Mesendoderm (in vitro differentiated cells): ENCODE results near the gene ARHGAP10.

Source experiments
- DNase-seq: peaks from one replicate; pipeline ENCODE4 v3.0.0; 2013
- H2AK5ac ChIP-seq: 2 replicates; pipeline ENCODE4 v1.6.1; 2013; ENCODE audit warnings: low read length, inconsistent platforms
- H2BK120ac ChIP-seq: 2 replicates; pipeline ENCODE4 v1.6.1; 2013; ENCODE audit warnings: low read depth, mild to moderate bottlenecking, low read length, moderate library complexity, mixed read lengths
- H2BK15ac ChIP-seq: replicated peaks from 2 replicates; pipeline ENCODE4 v1.6.1; 2013; ENCODE audit warnings: low read depth, mild to moderate bottlenecking, moderate library complexity
- H2BK5ac ChIP-seq: 2 replicates; pipeline ENCODE4 v1.6.1; 2013; ENCODE audit warnings: low read length, inconsistent platforms
- H3K18ac ChIP-seq: 2 replicates; pipeline ENCODE4 v1.6.1; 2013; ENCODE audit warnings: mild to moderate bottlenecking, low read length, mixed read lengths
- H3K23ac ChIP-seq: one replicate; pipeline ENCODE4 v1.6.1; 2013; ENCODE audit warnings: low read length
- H3K27ac ChIP-seq: 2 replicates; pipeline ENCODE4 v1.5.1; 2013; ENCODE audit warnings: low read depth, mild to moderate bottlenecking, inconsistent platforms, low read length, moderate library complexity
- H3K27me3 ChIP-seq: 2 replicates; pipeline ENCODE4 v1.6.1; 2013; ENCODE audit warnings: low read length, control low read depth, mild to moderate bottlenecking, inconsistent platforms; ENCODE audit not compliant: insufficient read depth, poor library complexity
- H3K36me3 ChIP-seq: 2 replicates; pipeline ENCODE4 v1.6.1; 2013; ENCODE audit warnings: low read length, inconsistent platforms; ENCODE audit not compliant: control insufficient read depth, insufficient read depth
- H3K4ac ChIP-seq: one replicate; pipeline ENCODE4 v1.6.1; 2013; ENCODE audit warnings: low read depth, mild to moderate bottlenecking, low read length, moderate library complexity
- H3K4me1 ChIP-seq: 2 replicates; pipeline ENCODE4 v1.6.1; 2013; ENCODE audit warnings: low read depth, low read length, inconsistent platforms; ENCODE audit not compliant: control insufficient read depth
- H3K4me2 ChIP-seq: 2 replicates; pipeline ENCODE4 v1.6.1; 2013; ENCODE audit warnings: low read length
- H3K4me3 ChIP-seq: 2 replicates; pipeline ENCODE4 v1.5.1; 2013; ENCODE audit warnings: mild to moderate bottlenecking, low read length
- H3K56ac ChIP-seq: one replicate; pipeline ENCODE4 v1.6.1; 2013; ENCODE audit warnings: low read length
- H3K79me1 ChIP-seq: 2 replicates; pipeline ENCODE4 v1.6.1; 2013; ENCODE audit warnings: low read length, inconsistent platforms
- H3K79me2 ChIP-seq: 2 replicates; pipeline ENCODE4 v1.6.1; 2013; ENCODE audit warnings: mild to moderate bottlenecking, low read length; ENCODE audit not compliant: control insufficient read depth, insufficient read depth
- H3K9ac ChIP-seq: 2 replicates; pipeline ENCODE4 v1.6.1; 2013; ENCODE audit warnings: low read length, inconsistent platforms
- H4K5ac ChIP-seq: one replicate; pipeline ENCODE4 v1.6.1; 2013; ENCODE audit warnings: low read length
- H4K8ac ChIP-seq: one replicate; pipeline ENCODE4 v1.6.1; 2013; ENCODE audit warnings: low read depth, mild to moderate bottlenecking, control low read depth, low read length, moderate library complexity
- WGBS: extraction: QIAGEN DNeasy Blood & Tissue Kit; methylation state at CpG from one replicate; pipeline ENCODE4 v1.1.7; 2013; ENCODE audit warnings: low lambda C conversion rate, missing lambda C conversion rate; ENCODE audit not compliant: insufficient coverage; ENCODE audit errors: extremely low coverage; 5-methylcytosine and 5-hydroxymethylcytosine counted together

The ARHGAP10 gene

DNA sequence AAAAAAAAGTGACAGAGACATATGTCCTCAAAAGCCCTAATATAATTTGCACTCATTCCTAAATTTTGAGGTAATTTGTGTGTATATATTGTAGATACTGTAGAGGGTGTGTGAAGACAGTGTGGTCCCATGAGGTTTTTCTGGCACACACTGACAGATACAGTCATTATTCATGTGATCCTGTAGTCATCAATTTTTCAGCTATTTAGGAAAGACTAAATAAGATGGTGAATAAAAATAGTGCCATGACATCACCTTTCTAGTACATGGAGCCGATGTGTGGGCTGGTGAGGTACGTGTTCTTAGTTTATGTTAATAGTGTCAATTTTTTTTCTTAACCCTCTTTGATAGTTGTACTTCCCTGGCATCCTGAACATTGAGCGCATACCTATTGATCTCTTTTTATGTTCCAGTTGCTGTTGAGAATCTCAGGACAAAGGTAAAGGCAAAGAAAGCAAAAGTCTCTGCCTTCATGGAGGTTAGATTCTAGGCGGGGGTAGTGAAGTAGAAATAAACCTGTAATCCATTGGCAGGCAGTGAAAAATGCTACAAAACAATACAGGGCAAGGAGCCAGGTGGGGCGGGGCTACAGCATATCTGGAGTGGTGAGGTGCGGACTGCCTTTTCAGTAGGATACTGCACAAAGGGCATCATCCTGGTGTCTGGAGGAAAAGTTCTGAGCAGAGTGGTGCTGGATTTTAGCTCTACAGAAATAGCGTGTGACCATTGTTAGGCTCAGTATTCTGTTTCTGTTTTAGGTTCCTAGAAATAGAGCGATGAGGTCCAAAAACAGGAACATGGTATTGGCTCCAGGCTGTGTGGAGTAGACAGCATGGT is 93.8 kb downstream of the ARHGAP10 start:
- Histone ChIP-seq H3K56ac (no peak overlapping the region), H3K4ac (no peak overlapping the region), H3K36me3 (no peaks in the 10 kb centered on the region), H3K4me2 (no peak overlapping the region), H2BK5ac (no peak overlapping the region), H3K4me3 (no peak overlapping the region), H3K4me1 (no peaks in the 10 kb centered on the region), H3K18ac (no peak overlapping the region), H4K5ac (no peak overlapping the region), H3K27me3 (no peaks in the 10 kb centered on the region), H3K9ac (no peak overlapping the region), H3K23ac (no peak overlapping the region), H4K8ac (no peak overlapping the region), H2BK120ac (no peak overlapping the region), H3K79me1 (no peaks in the 10 kb centered on the region), H2BK15ac (no peak overlapping the region), H3K79me2 (no peaks in the 10 kb centered on the region), H2AK5ac (no peak overlapping the region), H3K27ac (no peak overlapping the region)
- no peak for DNase-seq
- WGBS, result no CpG with 5 or more reads among the region's 8 CpGs

DNA sequence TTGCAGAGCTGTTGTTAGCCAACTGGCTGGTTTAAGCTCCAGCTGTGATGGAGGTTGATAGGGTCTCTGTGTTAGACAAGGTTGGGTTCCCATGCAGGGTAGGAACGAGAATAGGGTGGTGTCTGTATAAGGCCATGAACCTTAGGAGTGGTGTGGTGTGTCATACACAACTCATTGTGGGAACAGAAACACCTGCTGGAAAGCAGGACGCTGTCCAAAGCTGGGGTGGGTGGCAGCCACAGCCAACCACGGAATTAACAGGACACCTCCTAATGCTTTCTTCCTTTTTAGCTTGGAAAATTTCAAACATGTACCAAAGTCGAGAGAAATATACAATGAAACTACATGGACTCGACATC is 94.4 kb downstream of the ARHGAP10 start:
- no peak overlapping the region for H2BK5ac ChIP-seq
- no peak overlapping the region for H3K18ac ChIP-seq
- H3K23ac ChIP-seq, result no peak overlapping the region
- no peak overlapping the region for H3K9ac ChIP-seq
- H3K36me3 ChIP-seq, result no peaks in the 10 kb centered on the region
- no peak overlapping the region for H4K5ac ChIP-seq
- no peak overlapping the region for H3K27ac ChIP-seq
- H4K8ac ChIP-seq, result no peak overlapping the region
- DNase-seq, result no peak
- no peak overlapping the region for H3K4me2 ChIP-seq
- WGBS, result no CpG with 5 or more reads among the region's 5 CpGs
- no peak overlapping the region for H3K56ac ChIP-seq
- H3K4ac ChIP-seq, result no peak overlapping the region
- H3K4me1 ChIP-seq, result no peaks in the 10 kb centered on the region
- no peaks in the 10 kb centered on the region for H3K79me2 ChIP-seq
- H2AK5ac ChIP-seq, result no peak overlapping the region
- H2BK15ac ChIP-seq, result no peak overlapping the region
- no peaks in the 10 kb centered on the region for H3K79me1 ChIP-seq
- H3K27me3 ChIP-seq, result no peaks in the 10 kb centered on the region
- no peak overlapping the region for H3K4me3 ChIP-seq
- H2BK120ac ChIP-seq, result no peak overlapping the region

DNA sequence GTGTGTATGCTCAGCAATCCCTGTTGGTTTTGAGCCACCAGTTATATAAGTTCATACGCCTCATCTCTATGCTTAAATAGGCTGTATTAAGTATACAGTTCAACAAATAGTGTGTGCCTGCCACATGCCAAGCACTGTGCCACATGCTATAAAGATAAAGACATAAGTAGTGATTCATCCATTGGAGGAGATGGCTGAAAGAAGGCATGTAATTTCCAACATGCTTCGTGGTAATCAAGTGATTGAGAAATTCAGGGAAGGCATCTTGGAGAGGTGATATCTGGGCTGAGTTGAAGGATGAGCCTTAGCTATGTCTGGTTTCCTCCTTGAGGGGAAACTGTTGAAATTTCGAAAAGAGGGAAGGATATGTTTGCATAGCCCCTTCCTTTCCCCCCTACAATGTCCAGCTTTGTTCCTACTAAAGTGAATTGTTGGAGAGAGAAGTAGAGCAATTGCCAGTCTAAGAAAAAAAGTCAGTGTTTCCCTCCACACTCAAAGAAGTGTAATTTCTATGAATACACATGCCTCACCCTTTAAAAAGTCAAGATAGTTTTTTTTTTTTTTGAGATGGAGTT is 96.5 kb downstream of the ARHGAP10 start:
- Histone ChIP-seq H3K4me3 (no peak overlapping the region), H3K23ac (no peak overlapping the region), H4K8ac (no peak overlapping the region), H3K79me2 (no peaks in the 10 kb centered on the region), H3K9ac (no peak overlapping the region), H2BK120ac (no peak overlapping the region), H3K4ac (no peak overlapping the region), H3K27me3 (no peaks in the 10 kb centered on the region), H3K79me1 (no peaks in the 10 kb centered on the region), H3K18ac (no peak overlapping the region), H3K4me1 (no peaks in the 10 kb centered on the region), H3K56ac (no peak overlapping the region), H3K4me2 (no peak overlapping the region), H2BK15ac (no peak overlapping the region), H3K36me3 (no peaks in the 10 kb centered on the region), H3K27ac (no peak overlapping the region), H2BK5ac (no peak overlapping the region), H4K5ac (no peak overlapping the region), H2AK5ac (no peak overlapping the region)
- no CpG with 5 or more reads among the region's 3 CpGs for WGBS
- DNase-seq, result no peak

GRCh38 chr4:147829401-147830101 is 97.7 kb downstream of the ARHGAP10 start:
- no peak overlapping the region for H4K8ac ChIP-seq
- no peak overlapping the region for H3K18ac ChIP-seq
- no peak overlapping the region for H3K4ac ChIP-seq
- H2BK5ac ChIP-seq, result no peak overlapping the region
- no peaks in the 10 kb centered on the region for H3K79me2 ChIP-seq
- no peak for DNase-seq
- no peak overlapping the region for H3K23ac ChIP-seq
- no peak overlapping the region for H2AK5ac ChIP-seq
- no peaks in the 10 kb centered on the region for H3K79me1 ChIP-seq
- no peak overlapping the region for H3K4me3 ChIP-seq
- no peaks in the 10 kb centered on the region for H3K36me3 ChIP-seq
- H3K4me1 ChIP-seq, result no peaks in the 10 kb centered on the region
- no peak overlapping the region for H2BK120ac ChIP-seq
- WGBS, result no CpG with 5 or more reads among the region's 13 CpGs
- H2BK15ac ChIP-seq, result no peak overlapping the region
- H3K27me3 ChIP-seq, result no peaks in the 10 kb centered on the region
- H4K5ac ChIP-seq, result no peak overlapping the region
- H3K4me2 ChIP-seq, result no peak overlapping the region
- no peak overlapping the region for H3K27ac ChIP-seq
- no peak overlapping the region for H3K9ac ChIP-seq
- no peak overlapping the region for H3K56ac ChIP-seq

DNA sequence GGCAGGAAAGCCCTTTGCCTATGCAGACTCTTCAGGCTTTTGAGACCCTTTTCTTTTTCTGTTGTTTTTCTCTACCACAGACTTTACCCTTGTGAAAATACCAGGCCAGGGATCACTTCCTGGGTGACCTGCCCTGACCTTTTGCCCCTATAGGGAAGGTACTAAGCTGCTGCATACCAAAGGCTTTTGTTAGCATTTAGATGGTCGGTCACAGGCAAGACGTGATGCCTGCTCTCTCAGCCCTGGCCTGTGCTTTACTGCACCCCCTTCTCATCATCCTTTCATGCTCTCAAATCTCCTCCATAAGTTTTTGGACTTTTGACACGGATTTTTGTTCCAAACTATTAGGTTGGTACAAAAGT is 98.2 kb downstream of the ARHGAP10 start:
- no peak overlapping the region for H2BK120ac ChIP-seq
- H2BK5ac ChIP-seq, result no peak overlapping the region
- no peak overlapping the region for H3K9ac ChIP-seq
- no peak overlapping the region for H3K23ac ChIP-seq
- H3K27ac ChIP-seq, result no peak overlapping the region
- no peak overlapping the region for H3K4ac ChIP-seq
- no peaks in the 10 kb centered on the region for H3K27me3 ChIP-seq
- H3K4me3 ChIP-seq, result no peak overlapping the region
- H3K36me3 ChIP-seq, result no peaks in the 10 kb centered on the region
- no peak overlapping the region for H3K56ac ChIP-seq
- H3K79me1 ChIP-seq, result no peaks in the 10 kb centered on the region
- no peak overlapping the region for H3K18ac ChIP-seq
- H2BK15ac ChIP-seq, result no peak overlapping the region
- no peak overlapping the region for H4K8ac ChIP-seq
- H3K79me2 ChIP-seq, result no peaks in the 10 kb centered on the region
- WGBS, result no CpG with 5 or more reads among the region's 3 CpGs
- no peak overlapping the region for H4K5ac ChIP-seq
- H3K4me2 ChIP-seq, result no peak overlapping the region
- H3K4me1 ChIP-seq, result no peaks in the 10 kb centered on the region
- no peak for DNase-seq
- no peak overlapping the region for H2AK5ac ChIP-seq
